Fibroblast of lung (primary cell): Measurements from ENCODE around the gene MAML3.

Source experiments
- CTCF ChIP-seq, 2 donors: IDR thresholded peaks in 1 of 2; conservative IDR thresholded peaks in 1 of 2; 1 replicate in 1 of 2; 2 replicates in 1 of 2; pipeline ENCODE4 v1.5.1; 2011 to 2012; ENCODE audit warnings: low read length in 2 of 2, control low read depth in 1 of 2, inconsistent platforms in 1 of 2, low read depth in 1 of 2, mild to moderate bottlenecking in 1 of 2
- EZH2 ChIP-seq: IDR thresholded peaks from 2 replicates; pipeline ENCODE4 v1.5.1; 2012; ENCODE audit warnings: low read length, control low read depth, mild to moderate bottlenecking; ENCODE audit errors: missing control alignments

- TF ChIP-seq CTCF (conservative IDR thresholded peaks at IDR 0.05 in 1 of 2, IDR thresholded peaks at IDR 0.05 in 1 of 2; ENCODE audit: low read depth in 1 of 2, low read length in 2 of 2) (no peak), EZH2 (no peak)
These were observed 71.6 kb downstream of the MAML3 start for GRCh38 chr4:140082391-140082755.
